GM19239 (cell line): ENCODE data around the gene HDGFL2.

Experiments
- DNase-seq: peaks from one replicate; pipeline ENCODE4 v3.0.0; 2011; ENCODE audit warnings: low spot score; ENCODE audit not compliant: insufficient read length
- FAIRE-seq: peaks from 2 replicates; lab custom pipeline; 2011; peaks lifted over from hg19 to GRCh38; lab: Jason Lieb, UNC

Gene HDGFL2

DNA sequence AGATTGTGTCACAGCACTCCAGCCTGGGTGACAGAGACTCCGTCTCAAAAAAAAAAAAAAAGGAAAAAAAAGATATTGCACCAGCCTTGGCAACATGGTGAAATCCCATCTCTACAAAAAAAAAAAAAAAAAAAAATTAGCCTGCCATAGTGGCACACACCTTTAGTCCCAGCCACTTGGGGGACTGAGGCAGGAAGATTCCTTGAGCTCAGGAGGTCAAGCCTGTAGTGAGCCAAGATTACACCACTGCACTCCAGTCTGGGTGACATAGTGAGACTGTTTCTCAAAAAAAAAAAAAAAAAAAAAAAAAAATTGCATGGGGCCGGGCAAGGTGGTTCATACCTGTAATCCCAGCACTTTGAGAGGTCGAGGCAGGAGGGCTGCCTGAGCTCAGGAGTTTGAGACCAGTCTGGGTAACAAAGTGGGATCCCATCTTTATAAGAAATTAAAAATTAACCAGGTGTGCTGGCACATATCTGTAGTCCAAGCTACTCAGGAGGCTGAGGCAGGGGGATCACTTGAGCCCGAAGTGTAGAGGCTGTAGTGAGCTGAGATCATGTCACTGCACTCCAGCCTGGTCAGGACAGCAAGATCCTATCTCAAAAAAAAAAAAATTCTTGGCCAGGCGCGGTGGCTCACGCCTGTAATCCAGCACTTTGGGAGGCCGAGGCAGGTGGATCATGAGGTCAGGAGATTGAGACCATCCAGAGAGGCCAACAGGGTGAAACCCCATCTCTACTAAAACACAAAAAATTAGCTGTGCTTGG, 7.1 kb upstream of the HDGFL2 start:
- DNase-seq (no peak), FAIRE-seq (no peak)

DNA sequence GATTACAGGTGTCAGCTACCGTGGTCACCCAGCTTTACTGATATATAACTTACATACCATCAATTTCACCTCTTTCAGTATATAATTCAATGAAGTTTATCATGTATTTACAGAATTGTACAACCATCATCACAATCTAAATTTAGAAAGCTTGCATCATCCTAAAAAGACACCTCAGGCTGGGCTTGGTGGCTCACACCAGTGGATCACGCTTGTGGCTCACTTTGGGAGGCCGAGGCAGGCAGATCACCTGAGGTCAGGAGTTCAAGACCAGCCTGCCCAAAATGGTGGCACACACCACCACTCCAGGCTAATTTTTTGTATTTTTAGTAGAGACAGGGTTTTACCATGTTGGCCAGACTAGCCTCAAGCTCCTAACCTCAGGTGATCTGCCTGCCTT, 4.3 kb upstream of the HDGFL2 start:
- FAIRE-seq (no peak), DNase-seq (no peak)

DNA sequence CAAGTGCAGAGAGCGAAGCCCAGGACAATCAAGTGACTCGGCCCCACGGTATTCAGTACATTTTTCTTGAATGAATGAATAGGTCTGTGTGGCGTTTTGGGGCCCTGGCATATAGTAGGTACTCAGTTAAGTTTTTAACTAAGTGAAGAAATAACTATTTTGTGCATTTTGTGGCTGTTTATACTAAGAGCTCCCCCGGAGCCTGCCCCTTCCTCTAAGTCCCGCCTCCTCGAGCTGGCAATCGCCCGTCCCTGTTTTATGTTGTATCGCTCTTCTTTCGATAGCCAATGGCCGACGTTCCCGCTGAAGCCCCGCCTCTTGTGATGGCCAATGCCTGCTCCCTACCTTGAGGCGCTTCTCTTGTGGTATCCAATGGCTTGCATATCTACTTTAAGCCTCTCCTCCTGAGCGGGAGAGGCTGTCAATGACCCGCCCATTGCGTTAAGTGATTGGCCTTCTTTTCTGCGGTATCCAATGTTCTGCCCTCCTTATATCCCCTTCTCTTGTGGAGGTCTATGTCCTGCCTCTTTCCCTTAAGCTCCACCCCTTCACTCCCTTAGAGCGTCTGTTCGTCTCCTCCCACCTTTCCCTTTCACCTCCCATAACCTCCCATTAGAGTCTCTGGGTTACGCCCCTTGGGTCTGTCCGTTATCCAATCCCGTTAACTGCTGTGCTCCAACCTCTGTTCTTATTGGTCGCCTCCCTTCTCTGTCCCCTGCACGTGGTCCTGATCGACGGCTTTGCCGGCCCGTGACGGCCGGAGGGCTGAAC, 509 bp upstream of the HDGFL2 start:
- DNase-seq, result peak; percentile 90
- peak; percentile 100 for FAIRE-seq

DNA sequence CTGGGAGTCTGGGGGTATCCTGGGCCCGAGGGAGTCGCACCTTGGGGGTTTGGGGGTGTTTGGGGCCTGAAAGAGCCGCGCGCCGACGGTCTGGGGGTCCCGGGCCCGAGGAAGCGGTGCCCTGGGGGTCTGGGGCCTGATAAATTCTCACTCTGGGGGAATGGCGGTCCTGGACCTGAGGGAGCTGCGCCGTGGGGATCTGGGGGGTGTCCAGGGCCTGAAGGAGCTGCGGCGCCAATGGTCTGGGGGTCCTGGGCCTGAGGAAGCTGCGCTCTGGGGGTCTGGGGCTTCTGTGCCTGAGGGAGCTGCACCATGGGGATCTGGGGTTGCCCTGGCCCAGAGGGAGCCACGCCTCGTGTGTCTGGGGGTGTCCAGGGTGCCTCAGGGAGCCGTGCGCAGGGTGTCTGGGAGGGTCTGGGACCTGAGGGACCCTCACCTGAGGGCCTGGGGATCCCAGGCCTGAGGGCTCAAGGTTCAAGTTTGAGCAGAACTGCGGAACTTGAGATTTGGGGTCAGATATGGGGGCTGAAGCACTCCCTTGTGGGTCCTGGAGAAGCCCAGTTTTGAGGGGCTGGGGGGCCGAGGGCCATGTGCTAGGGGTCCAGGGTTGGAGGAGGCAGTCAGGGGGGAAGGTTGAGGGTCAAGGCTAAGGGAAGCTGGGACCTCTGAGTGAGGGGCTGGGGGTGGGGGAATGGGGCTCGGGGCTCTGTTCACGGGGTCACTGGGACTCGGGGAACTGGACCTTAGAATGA, 1.1 kb downstream of the HDGFL2 start:
- FAIRE-seq (no peak), DNase-seq (no peak)

DNA sequence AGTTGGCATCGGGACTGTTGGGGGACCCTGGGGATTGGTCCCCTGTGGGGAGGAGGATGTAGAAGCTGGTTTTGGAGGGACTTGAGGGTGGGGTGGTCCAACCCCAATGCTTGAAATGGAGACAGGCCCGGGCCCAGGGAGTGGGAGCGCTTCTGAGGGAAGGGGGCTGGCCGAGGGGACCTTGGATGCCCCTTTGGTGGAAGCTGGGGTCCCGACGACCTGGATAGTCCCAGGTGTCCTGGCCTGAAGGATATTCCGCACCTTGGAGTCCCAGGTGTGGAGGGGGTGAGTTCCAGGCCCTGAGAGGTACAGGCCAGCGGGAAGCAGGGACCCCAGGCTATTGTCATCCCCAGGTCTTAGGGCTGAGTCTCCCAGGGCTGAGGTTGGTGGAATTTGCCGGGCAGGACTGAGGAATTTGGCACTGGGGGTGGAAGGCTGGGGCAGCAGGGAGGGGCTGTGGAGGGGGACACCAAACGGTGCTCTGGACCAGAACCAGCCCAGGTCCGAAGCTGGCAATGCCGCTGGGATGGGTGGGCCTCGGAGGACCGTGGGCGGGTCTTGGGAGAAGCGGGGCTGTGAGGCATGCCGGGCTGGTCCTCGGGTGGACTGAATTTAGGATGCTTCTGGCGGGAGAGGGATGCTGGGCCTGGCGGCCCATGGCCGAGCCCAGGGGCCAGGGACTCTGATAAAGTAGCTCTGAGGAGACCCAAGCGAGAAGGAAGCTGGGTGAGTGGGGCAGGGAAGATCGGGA, 1.8 kb downstream of the HDGFL2 start:
- DNase-seq, result no peak
- FAIRE-seq, result no peak

DNA sequence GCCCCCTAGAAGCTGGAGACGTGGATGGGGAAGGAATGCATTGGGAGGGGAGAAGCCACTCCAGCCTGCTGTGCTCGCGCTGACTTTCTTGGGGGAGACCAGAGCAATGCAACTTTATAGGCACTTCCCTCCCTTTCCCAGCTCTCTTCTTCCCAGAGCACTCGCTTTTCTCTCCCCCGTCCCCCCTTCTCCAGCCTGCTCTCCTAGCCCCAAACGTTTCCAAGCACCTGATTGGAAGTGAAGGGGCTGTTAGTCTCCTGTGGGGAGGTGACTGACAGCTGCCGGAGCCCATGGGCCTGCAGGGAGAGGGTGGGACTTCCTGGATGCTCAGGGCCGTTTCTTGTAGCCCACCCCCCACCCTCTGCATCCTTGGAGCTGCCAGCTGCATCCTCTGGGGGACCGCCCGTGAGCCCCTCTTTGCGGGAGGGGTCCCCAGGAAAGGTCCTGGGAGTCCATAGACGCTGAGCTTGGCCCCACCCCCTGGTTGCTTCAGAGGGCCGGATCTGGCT, 2.5 kb downstream of the HDGFL2 start:
- FAIRE-seq (peak; percentile 79), DNase-seq (peak; percentile 78)

DNA sequence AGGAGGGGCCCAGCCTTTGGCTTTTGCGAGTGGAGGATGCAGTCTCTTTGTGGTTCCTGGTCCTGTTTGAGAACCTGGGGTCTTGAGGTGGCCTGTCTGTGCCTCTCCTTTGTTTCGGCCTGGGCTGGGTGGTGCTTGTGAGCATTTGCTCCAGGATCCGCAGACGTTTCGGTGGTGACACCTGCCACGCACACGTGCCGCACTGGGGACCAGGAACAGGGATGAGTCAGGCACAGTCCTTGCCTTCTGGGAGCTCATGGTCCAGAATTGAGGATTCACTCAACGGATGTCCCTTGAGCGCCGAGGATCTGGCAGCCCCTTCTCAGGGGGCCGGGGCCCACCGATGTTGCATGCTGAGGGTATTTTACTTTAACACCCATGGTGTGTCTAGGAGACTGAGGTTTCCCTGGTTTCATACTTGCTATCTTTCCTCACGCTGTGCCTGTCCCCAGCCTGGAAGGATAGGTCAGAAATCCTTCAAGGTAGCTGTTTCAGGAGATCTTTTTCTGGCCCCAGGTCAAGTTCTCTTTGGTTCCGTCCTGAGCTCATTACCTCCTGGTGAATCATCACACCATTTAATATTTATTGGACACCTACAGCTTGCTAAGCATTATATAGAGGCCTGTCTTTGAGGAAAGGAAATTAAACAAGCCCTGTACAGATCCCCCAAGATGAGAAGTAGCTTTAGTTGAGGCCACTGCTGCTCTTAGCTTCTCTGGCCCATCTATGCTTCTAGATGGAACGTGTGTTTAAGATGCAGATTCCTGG, 5.1 kb downstream of the HDGFL2 start:
- DNase-seq (no peak), FAIRE-seq (no peak)

DNA sequence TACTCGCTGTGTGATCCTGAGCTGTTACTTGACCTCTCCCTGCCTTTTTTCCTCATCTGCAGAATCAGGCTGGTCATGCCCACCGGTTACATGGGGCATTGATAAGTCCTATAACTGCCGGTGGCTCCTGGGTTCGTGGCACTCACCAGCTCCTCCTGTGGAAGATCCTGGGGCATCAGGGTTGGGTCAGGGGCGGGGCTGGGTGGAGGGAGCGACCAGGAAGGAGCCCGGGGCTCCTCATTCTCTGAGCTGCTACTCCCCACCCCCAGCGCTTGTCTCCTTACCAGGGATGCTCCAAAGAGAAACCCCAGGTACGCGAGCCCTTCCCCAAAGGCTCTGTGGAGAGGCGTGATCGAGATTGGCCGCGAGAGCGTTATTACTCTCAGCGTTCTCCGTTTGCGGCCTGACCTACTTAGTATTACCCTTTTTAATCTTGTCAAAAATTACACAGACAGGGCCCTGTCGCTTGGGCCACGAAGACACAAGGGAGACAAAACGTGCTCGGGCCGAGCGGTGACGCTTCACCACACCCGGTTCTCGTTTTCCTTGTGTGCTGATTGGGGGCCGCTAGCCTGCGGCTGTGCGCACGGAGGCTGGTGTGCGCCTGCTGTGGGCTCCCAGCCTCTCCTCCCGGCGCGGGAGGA, 10.7 kb downstream of the HDGFL2 start:
- no peak for FAIRE-seq
- DNase-seq, result no peak

DNA sequence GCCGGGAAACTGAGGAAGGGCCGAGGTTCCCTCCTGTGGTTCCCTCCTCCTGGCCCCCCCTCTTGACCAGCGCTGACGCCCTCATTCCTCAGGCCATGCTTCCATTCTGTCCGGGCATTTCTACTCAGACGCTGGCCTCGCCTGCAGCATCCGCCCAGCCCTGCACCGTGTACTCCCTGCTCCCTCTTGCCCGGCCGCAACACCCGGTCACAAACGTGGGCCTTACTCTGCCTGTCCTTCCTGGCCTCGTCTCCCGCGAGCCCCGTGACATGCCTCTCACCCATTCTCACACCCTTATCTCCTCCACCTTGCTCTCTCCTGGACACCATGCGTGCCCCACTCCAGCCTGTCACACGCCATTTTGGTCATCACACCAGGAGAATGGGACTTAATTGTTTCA, 11.3 kb downstream of the HDGFL2 start:
- DNase-seq, result no peak
- FAIRE-seq, result no peak

DNA sequence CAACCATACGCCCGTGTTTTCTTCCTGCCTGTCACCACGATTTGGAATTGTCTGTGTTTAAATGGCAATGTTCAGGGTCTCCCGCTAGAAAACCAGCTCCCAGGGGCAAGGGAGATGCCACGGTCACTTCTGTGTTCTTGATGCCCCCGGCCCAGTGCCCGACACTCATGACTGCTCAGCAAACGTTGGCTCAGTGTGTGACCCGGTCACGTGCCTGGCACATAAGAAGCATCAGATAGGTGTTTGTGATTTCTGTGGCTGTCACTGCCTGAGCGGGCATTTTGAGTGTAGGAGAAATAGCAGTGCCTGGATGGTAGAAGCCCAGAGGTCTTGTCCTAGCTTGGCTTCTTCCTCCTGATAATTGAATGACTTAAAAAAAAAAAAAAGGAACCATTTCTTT, 15.5 kb downstream of the HDGFL2 start:
- FAIRE-seq (no peak), DNase-seq (no peak)

DNA sequence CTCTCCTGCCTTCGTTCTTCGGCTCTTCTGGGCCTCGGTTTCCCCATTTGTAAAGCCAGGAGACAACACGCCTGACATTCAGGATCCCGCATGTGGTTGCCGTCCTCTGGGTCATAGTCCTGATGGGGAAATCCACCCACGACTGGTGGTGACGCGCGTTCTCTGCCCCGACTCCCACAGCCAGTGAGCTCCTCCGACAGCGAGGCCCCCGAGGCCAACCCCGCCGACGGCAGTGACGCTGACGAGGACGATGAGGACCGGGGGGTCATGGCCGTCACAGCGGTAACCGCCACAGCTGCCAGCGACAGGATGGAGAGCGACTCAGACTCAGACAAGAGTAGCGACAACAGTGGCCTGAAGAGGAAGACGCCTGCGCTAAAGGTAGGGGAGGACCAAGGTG, 16.4 kb downstream of the HDGFL2 start:
- DNase-seq (no peak), FAIRE-seq (no peak)

DNA sequence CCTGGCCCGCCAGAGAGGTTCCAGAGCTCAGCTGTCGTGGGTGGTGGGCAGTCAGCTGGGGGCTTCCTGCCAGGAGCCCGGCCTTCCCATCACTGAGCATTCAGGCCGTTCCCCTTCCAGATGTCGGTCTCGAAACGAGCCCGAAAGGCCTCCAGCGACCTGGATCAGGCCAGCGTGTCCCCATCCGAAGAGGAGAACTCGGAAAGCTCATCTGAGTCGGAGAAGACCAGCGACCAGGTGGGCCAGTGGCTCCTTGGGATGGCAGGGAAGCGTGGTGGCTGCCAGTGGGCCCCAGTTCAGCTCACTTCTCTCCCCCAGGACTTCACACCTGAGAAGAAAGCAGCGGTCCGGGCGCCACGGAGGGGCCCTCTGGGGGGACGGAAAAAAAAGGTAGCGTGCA, 19.3 kb downstream of the HDGFL2 start:
- DNase-seq (no peak), FAIRE-seq (no peak)

DNA sequence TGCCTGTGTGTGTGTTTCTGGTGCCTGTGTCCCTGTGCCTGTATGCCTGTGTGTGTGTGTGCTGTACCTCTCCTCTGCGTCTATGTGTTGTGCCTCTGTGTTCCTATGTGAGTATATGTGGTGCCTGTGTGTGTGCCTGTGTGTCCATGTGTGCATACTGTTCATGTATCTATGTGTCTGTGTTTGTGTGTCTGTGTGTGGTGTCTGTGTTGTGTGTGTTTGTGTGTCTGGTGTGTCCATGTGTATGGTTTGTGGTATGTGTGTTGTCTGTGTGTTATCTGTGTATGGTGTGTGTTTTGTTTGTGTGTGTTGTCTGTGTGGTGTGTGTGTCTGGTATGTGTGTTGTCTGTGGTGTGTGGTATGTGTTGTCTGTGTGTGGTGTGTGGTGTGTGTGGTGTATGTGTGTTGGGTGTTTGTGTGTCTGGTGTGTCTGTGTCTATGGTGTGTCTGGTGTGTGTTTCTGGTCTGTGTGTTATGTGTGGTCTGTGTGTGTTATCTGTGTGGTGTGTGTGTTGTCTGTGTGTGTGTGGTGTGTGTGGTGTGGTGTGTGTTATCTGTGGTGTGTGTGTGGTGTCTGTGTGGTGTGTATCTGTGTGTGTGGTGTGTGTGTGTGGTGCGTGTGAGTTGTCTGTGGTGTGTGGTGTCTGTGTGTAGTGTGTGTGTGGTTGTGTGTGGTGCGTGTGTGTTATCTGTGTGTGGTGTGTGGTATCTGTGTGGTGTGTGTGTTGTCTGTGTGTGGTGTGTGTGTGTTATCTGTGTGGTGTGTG, 20.4 kb downstream of the HDGFL2 start:
- DNase-seq (no peak), FAIRE-seq (no peak)

DNA sequence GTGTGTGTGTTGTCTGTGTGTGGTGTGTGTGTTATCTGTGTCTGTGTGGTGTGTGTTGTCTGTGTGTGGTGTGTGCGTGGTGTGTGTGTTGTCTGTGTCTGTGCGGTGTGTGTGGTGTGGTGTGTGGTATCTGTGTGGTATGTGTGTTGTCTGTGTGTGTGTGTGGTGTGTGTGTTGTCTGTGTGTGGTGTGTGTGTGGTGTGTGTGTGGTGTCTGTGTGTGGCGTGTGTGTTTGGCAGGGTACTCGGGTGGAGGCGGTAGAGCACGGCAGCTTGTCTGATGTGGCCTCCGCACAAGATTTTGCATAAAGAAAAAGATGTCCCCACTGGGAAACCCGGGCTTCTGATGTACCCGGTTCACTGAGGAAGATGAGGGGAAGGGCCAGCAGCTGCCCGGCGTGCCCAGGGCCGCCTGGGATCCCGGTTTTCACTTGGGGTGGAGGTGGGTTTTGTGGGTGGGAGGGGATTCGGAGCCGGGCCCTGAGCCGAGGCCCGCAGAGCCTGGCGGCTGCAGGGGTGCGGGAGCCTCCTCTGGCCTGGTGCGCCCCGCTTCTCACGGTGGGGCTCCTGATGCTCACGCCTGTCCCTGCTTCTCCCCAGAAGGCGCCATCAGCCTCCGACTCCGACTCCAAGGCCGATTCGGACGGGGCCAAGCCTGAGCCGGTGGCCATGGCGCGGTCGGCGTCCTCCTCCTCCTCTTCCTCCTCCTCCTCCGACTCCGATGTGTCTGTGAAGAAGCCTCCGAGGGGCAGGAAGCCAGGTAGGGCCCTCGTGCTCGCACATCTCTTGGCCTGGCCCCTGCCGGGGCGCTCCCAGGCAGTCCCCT, 21.2 kb downstream of the HDGFL2 start:
- FAIRE-seq, result no peak

DNA sequence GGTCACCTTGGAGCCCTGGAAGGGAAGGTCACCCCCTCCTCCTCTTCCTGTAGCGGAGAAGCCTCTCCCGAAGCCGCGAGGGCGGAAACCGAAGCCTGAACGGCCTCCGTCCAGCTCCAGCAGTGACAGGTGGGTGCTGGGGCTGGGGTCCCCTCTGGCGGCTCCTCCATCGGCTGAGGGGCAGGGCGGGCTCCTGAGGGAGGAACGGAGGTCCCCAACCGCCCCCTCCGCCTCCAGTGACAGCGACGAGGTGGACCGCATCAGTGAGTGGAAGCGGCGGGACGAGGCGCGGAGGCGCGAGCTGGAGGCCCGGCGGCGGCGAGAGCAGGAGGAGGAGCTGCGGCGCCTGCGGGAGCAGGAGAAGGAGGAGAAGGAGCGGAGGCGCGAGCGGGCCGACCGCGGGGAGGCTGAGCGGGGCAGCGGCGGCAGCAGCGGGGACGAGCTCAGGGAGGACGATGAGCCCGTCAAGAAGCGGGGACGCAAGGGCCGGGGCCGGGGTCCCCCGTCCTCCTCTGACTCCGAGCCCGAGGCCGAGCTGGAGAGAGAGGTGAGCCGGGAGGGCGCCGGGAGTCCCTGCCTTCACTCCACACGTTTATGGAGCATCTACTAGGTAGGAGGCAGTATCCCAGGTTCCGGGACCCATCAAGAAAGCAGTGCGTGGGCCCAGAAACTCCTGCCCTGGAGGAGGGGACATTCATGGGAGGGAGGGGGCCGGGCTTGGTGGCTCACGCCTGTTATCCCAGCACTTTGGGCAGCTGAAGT, 22.0 kb downstream of the HDGFL2 start:
- DNase-seq (no peak), FAIRE-seq (no peak)

More for the DNA sequence above, 21.2 kb downstream of the HDGFL2 start:
- DNase-seq, result no peak

DNA sequence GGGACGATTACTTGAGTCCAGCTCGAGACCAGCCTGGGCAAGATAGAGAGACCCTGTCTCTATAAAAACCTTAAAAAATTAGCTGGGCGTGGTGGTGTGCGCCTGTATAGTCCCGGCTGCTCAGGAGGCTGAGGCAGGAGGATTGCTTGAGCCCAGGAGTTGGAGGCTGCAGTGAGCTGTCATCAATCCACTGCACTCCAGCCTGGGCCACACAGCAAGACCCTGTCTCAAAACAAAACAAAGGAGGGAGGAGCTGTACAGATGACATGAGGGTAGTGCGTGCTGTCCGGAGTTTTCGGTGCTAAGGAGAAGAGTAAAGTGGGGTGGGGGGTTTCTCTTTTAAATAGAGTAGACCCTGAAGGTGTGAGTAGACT, 22.6 kb downstream of the HDGFL2 start:
- no peak for FAIRE-seq
- no peak for DNase-seq

DNA sequence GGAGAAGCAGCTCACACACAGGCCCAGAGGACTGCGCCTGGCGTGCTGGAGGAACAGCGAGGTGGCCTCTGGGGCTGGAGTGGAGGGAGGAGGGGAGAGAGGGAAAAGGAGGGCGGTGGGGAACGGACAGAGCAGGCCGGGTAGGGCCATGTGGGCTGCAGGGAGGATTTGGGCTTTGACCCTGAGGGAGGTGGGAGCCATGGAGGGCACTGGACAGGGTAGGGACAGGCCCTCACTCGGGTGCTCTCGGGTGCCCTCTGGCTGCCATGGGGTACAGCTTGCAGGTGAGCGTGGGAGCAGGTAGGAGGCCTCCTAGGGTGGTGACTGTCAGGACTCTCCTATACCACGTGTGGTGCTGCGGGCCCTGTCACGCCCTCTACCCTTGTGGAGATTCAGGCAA, 23.4 kb downstream of the HDGFL2 start:
- DNase-seq, result no peak
- FAIRE-seq, result no peak
